ENCODE measurements around the gene CACNA1D.

CACNA1D gene

DNA sequence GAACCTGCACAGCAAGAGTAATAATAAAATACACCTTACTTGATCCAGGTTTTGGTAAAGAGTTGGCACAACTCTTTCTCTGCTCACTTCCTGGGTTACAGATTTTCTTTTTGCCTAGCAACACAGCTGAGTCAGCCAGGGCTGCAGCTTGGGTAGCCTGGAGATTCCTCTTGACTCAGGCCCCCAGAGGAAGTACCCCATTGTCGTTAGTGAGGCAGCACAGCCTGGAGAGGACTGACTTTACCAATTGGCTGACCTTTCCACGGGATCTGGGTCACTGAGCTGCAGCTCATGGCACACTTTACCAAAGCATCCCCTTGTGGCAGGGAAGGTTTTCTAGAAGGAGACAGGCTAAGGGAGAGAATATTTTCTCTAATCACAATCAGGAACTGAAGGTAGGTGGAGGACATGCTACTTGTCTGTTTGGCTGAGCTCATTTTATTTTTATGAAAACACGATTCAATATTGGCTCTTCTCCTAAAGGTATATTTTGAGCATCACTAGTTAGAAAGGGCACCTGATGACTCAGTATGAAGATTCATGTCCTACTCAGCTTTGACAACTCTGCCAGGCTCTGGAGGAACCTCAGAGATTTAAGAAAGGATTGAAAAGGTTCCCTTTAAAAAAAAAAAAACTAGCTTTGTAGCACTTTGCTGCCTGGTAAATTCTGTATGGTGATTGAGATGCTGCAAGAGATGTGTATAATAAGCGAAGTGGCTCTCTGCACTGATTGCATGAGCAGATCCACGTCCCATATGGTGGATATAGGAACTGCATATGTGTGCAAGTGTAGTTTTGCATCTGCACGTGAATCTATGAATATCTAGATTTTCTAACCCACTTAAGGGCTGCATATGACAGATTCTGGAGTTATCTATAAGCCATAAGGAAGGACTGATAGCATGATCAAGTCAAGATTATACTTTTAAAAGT is 227.0 kb downstream of the CACNA1D start:
- Mint-ChIP-seq H3K36me3 (no peaks in the 10 kb centered on the region), H3K4me1 (no peaks in the 10 kb centered on the region), H3K4me3 (no peak overlapping the region), H3K9me3 (no peaks in the 10 kb centered on the region), H3K27ac (no peak overlapping the region), H3K27me3 (peaks cover 8% of the 10 kb centered on the region)

DNA sequence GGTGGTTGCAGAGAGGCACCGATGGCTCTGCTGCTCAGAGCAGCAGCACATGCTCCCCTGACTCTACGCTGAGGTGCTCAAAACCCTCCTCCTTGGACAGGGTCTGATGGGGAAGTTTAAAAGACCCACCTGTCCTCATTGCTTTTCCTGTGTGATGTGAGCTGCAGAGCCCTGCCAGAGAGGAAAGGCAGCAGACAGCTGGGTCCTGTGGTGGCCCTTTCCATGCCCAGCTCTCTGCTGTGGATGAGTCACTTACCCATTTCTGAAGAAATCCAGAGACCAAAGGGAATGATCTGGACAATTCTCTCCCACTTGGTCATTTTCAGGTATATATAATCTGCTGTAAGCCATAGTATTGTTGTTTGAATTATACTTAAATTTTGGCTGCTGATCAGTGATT is 230.2 kb downstream of the CACNA1D start:
- H3K36me3 Mint-ChIP-seq = no peaks in the 10 kb centered on the region
- no peaks in the 10 kb centered on the region for H3K9me3 Mint-ChIP-seq
- H3K4me1 Mint-ChIP-seq = no peaks in the 10 kb centered on the region
- peaks cover 8% of the 10 kb centered on the region for H3K27me3 Mint-ChIP-seq
- no peak overlapping the region for H3K27ac Mint-ChIP-seq
- no peak overlapping the region for H3K4me3 Mint-ChIP-seq

DNA sequence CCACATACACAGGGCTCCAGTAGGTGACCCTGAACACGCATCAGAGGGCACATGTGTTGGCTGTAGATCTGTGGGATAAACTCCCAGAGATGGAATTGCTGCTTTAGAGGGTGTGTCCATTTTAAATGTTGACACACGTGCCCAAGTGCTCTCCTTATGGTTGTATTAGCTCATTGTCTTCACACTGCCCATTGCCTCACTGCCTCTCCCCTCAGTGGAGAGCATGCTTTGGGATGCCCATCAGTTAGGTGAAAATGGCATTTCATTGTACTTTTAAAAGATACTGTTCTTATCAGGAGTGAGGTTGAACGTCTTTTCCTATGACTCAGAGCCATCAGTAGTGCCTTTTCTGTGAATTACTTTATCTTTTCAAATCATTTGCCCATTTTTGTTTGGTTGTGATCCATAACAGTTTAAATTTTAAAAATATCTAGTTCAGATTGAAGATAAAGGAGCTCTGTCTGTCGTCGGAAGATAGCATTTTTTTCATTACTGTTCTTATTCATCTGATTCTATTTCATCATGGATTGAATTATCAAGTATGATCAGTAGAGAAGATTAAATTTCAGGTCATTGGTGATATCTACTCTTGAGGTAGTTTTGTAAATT is 231.1 kb downstream of the CACNA1D start:
- Mint-ChIP-seq H3K27ac (no peak overlapping the region), H3K4me3 (no peak overlapping the region), H3K36me3 (no peaks in the 10 kb centered on the region), H3K9me3 (no peaks in the 10 kb centered on the region), H3K4me1 (no peaks in the 10 kb centered on the region), H3K27me3 (peaks cover 6% of the 10 kb centered on the region)

DNA sequence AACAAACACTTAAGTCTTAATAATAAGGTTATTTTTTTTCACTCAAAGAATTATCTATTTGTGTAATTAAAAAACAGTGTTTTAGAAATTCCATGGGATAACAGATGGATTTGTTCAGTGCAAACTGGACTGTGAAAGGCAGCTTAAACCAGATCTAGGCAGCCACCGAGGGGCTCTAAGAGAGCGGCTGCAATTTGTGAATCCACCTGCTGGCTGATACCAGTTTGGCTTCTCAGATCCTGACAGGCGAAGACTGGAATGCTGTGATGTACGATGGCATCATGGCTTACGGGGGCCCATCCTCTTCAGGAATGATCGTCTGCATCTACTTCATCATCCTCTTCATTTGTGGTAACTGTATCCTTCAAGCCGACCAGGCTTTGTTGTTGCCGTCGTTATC is 232.2 kb downstream of the CACNA1D start:
- H3K27me3 Mint-ChIP-seq = peaks cover 8% of the 10 kb centered on the region
- H3K36me3 Mint-ChIP-seq = no peaks in the 10 kb centered on the region

DNA sequence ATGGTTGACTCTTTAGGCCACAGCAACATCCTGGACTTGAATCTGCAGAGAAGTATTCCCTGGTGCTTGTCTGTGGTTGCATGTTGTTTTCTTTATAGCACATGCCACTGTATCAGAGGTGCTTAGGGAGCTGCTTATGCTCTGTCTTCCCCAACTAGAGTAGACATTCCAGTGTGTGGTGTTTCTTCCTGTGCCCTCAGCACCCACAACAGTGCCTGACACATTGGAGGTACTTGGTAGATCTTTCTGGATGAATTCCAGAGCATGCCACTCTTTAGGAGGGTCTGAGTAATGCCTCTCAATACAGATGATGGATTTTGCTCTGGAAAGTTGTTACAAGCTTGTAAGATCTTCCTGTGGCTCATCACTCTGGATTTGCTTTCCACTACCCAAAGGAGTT is 234.2 kb downstream of the CACNA1D start:
- no peak overlapping the region for H3K27ac Mint-ChIP-seq
- no peaks in the 10 kb centered on the region for H3K36me3 Mint-ChIP-seq
- H3K9me3 Mint-ChIP-seq = no peaks in the 10 kb centered on the region
- no peaks in the 10 kb centered on the region for H3K4me1 Mint-ChIP-seq
- H3K27me3 Mint-ChIP-seq = peaks cover 6% of the 10 kb centered on the region
- no peak overlapping the region for H3K4me3 Mint-ChIP-seq

More for the DNA sequence above, 232.2 kb downstream of the CACNA1D start:
- H3K4me1 Mint-ChIP-seq = no peaks in the 10 kb centered on the region
- H3K27ac Mint-ChIP-seq = no peak overlapping the region
- H3K9me3 Mint-ChIP-seq = no peaks in the 10 kb centered on the region
- no peak overlapping the region for H3K4me3 Mint-ChIP-seq

DNA sequence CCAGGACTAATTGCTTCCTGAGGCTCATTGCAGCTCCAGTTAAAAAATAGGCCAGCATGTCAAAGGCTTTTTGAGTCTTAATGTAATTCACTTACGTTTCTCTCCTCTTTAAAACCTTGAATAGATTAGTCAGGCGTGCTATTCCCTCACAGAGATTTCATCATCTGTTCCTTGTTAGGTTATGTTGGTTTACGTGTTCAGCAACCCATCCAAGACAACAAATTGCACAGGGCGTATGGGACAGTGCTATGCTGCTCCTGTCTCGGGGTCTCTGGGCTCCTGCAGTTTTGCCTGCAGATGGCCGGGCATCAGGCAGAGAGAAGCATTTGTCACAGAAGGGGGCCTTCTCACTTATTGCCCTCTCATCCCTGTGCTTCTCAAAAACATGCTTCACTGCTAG is 234.7 kb downstream of the CACNA1D start:
- no peak overlapping the region for H3K27ac Mint-ChIP-seq
- H3K36me3 Mint-ChIP-seq = no peaks in the 10 kb centered on the region
- no peaks in the 10 kb centered on the region for H3K4me1 Mint-ChIP-seq
- no peaks in the 10 kb centered on the region for H3K9me3 Mint-ChIP-seq
- H3K4me3 Mint-ChIP-seq = no peak overlapping the region
- H3K27me3 Mint-ChIP-seq = peaks cover 6% of the 10 kb centered on the region

DNA sequence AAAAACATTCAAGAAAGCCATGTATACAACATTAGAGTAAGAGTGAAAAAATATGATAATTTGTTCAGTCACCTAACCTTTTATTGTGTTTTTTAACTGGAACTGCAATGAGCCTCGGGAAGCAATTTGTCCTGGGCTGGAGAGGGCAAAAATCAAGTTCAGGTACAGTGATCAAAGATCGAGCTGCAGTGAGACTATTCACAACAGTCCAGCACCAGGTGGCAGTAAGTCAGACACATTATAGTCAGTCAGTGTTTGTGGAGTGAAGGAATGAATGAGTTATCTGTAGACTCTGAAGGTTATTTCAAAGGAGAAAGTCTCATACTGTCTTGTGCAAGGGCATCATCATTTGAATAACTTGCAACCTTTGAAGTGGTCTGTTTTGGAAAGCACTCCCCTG is 235.2 kb downstream of the CACNA1D start:
- H3K4me1 Mint-ChIP-seq = no peaks in the 10 kb centered on the region
- peaks cover 6% of the 10 kb centered on the region for H3K27me3 Mint-ChIP-seq

DNA sequence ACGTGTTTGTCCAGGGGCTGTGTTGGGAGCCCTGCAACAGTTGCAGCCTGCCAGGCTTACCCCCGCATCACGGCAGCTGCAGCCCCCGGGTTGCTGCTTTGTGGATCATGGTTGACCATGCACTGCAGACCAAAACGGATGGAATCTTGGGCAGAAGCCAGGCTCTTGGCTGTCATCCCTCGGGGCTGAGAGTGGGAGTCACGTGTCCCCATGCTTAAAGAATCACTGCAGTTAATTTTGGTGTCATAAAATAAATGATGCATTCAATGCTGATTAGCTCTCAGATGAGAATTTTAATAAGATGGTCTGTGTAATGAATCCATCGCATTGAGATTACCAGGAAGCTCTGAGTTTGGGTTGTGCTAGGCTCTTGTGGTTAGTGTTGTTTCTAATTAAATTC is 236.2 kb downstream of the CACNA1D start:
- H3K27me3 Mint-ChIP-seq = peaks cover 6% of the 10 kb centered on the region
- no peaks in the 10 kb centered on the region for H3K36me3 Mint-ChIP-seq
- H3K27ac Mint-ChIP-seq = no peak overlapping the region
- no peaks in the 10 kb centered on the region for H3K9me3 Mint-ChIP-seq
- no peak overlapping the region for H3K4me3 Mint-ChIP-seq
- no peaks in the 10 kb centered on the region for H3K4me1 Mint-ChIP-seq

More for the DNA sequence above, 235.2 kb downstream of the CACNA1D start:
- H3K4me3 Mint-ChIP-seq = no peak overlapping the region
- H3K9me3 Mint-ChIP-seq = no peaks in the 10 kb centered on the region
- no peak overlapping the region for H3K27ac Mint-ChIP-seq
- no peaks in the 10 kb centered on the region for H3K36me3 Mint-ChIP-seq

DNA sequence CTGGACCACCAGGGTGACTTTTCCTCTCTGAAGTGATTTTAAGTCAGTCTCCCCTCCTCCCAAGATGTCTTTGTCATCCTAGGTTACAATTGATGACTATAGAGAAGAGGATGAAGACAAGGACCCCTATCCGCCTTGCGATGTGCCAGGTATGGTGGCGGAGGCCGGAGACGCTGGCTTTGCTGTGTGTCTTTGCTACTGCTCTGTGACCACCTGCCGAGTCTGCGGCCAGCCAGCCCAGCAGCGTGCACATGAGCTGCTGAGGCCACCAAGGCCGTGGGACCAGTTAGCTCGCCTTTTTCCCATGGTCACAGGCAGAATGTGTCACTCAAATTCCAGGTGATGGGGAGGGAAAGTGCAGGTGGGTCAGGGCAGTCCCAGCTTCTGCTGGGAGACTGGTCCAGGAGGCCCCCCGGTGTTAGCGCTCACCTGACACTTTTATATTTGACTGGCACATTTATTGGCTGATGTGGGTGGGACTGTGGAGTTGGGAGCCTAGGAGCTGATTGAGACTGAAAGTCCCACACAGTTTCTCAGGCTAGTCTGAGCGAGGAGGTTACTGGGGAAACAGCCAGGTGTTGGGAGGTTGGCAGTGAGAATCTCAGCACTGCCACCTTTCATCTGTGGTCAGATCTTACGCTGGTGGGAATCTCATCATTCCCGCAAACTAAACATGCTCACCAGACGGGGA is 237.7 kb downstream of the CACNA1D start:
- Mint-ChIP-seq H3K4me3 (no peak overlapping the region), H3K4me1 (no peaks in the 10 kb centered on the region), H3K27ac (no peak overlapping the region), H3K27me3 (peaks cover 3% of the 10 kb centered on the region), H3K9me3 (no peaks in the 10 kb centered on the region), H3K36me3 (no peaks in the 10 kb centered on the region)

DNA sequence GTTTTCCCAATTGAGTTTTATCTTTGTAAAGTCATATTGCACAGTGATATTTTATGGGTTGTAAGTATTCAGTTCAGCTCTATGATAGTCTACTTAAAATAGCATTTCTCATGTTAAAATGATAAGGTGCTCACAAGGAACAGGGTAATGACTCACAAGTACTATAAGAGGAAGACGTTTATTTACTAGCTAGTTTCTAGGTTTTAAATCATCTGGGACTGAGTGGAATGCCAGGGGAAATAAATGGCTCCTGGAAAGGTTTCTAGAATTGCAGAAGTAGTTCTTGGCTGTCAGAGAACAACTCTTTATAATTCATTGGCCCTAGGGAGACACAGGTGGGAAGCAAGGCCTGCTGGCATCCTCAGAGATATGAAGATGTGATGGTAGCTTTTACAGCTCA is 239.0 kb downstream of the CACNA1D start:
- Mint-ChIP-seq H3K27me3 (peaks cover 3% of the 10 kb centered on the region), H3K4me1 (no peaks in the 10 kb centered on the region), H3K36me3 (no peaks in the 10 kb centered on the region), H3K9me3 (no peaks in the 10 kb centered on the region), H3K27ac (no peak overlapping the region), H3K4me3 (no peak overlapping the region)

DNA sequence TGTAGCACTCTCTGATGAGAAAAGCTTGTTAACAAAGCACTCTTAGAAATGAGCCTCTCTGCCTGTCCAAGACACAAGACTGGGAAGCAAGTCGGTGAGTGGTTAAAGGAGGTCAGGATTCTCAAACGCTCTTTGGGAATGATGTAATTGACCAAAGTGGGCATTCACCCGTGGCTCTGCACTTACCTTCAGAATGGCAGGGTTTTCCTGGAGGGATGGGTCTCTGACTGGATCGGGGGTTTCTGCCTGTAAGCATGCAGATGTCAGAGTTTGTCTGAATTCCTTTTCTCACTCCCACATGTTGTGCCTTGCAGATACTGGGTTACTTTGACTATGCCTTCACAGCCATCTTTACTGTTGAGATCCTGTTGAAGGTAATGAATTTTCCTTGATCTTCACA is 245.6 kb downstream of the CACNA1D start:
- no peaks in the 10 kb centered on the region for H3K9me3 Mint-ChIP-seq
- H3K27ac Mint-ChIP-seq = no peak overlapping the region
- H3K4me3 Mint-ChIP-seq = no peak overlapping the region
- H3K36me3 Mint-ChIP-seq = no peaks in the 10 kb centered on the region
- H3K4me1 Mint-ChIP-seq = no peaks in the 10 kb centered on the region
- H3K27me3 Mint-ChIP-seq = peaks cover 2% of the 10 kb centered on the region

DNA sequence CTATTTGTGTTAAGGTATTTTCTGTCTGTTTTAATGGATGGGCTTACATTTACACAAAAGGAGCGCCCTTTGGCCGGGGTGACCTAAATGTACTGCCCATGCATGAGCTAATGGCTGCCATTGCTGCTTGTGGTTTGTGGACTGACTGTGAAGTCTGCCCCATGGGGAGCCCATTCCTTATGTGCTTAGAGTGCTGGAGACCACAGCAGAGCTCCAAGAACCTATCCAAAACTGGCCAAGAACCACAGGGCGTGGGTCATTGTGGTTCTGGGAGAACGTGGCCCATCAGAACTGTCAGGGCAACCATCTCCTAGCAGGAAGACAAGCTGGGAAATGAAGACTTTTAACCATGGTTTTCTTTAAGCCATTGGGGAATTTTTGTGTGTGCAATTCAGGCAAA is 246.5 kb downstream of the CACNA1D start:
- H3K36me3 Mint-ChIP-seq = no peaks in the 10 kb centered on the region
- H3K9me3 Mint-ChIP-seq = no peaks in the 10 kb centered on the region
- H3K4me1 Mint-ChIP-seq = no peaks in the 10 kb centered on the region
- H3K4me3 Mint-ChIP-seq = no peak overlapping the region
- H3K27ac Mint-ChIP-seq = no peak overlapping the region
- H3K27me3 Mint-ChIP-seq = peaks cover 2% of the 10 kb centered on the region

DNA sequence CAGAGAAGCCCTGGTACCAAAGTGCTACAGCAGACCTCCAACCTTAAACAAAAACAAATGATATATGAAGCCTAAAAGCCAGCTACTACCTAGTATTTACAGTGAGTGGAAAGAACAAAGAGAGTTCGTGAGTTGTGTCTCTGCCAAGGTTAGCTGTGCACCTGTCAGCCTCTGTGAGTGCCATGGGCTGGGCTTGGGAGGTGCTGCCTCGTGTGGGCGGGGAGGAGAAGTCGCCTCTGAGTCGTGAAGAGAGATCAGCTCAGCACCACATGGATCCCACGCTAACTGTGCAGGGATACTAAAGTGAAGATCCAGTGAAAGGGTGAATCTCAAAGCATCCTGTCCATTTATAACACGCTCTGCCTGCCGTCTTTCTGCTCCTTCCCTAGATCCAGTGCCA is 249.9 kb downstream of the CACNA1D start:
- Mint-ChIP-seq H3K4me3 (no peak overlapping the region), H3K27ac (no peak overlapping the region), H3K4me1 (no peaks in the 10 kb centered on the region), H3K9me3 (no peaks in the 10 kb centered on the region), H3K36me3 (no peaks in the 10 kb centered on the region), H3K27me3 (peaks cover 3% of the 10 kb centered on the region)

DNA sequence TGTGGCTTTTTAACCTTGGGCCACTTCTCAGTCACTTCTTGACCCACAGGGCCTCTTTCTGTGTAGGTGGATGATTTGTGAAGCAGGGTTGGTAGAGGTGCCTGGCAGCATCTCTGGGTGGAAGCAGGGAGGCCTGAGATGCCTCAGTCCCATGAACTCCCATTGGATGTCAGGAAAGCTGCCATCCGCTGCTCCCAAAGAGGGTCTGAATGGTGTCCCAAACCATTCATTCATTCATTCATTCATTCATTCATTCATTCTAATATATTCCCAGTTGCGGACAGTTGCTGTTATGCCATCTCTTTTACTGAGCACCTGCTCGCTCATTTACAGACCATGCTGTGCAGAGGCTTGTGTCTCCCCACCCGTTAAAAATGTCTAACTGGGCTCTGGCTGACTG is 253.1 kb downstream of the CACNA1D start:
- H3K4me1 Mint-ChIP-seq = no peaks in the 10 kb centered on the region
- no peak overlapping the region for H3K4me3 Mint-ChIP-seq
- no peak overlapping the region for H3K27ac Mint-ChIP-seq
- H3K27me3 Mint-ChIP-seq = peaks cover 3% of the 10 kb centered on the region
- no peaks in the 10 kb centered on the region for H3K9me3 Mint-ChIP-seq
- H3K36me3 Mint-ChIP-seq = no peaks in the 10 kb centered on the region

DNA sequence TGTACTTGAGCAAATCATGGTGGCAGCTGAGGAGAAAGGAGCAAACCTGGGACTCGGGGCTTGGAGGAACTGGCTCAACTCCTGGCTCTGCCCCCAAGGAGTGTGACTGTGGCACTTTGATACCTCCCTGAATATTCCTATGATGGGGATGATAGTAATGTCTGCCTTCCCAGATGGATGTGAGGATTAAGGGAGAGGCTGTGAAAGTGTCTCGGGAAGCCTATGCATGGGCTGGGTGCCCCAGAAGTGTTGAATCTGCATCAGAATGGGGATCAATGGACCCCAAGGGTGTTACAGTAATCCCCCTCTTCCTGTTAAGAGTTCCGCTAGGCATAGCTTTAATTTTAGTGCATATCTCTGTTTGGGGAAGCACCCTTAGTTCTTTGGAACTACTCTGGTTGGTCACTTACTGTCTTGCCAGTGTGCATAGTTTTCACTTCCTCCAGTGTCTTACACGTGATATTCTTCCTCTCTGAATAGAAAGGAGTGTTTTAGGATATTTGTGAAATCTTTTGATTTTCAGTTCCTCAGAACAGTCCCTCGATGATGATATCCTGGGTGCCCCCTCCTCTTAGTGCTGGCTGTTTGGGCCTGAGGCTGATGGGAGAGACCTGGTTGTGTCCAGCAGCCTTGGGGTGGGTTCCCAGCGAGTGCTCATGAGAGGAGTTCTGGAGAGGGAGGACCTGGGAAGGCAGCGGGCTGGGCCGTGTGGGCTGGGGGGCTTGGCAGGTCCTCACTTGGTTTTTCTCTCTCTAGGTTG is 254.3 kb downstream of the CACNA1D start:
- H3K4me1 Mint-ChIP-seq = peaks cover 5% of the 10 kb centered on the region
- no peaks in the 10 kb centered on the region for H3K9me3 Mint-ChIP-seq
- no peak overlapping the region for H3K4me3 Mint-ChIP-seq
- no peak overlapping the region for H3K27ac Mint-ChIP-seq
- H3K36me3 Mint-ChIP-seq = no peaks in the 10 kb centered on the region
- H3K27me3 Mint-ChIP-seq = peaks cover 5% of the 10 kb centered on the region

Data from activated naive CD4-positive, alpha-beta T cell treated with anti-CD3 and anti-CD28 coated beads, Interleukin-2, amount 50 U/mL, for 24 hours (primary cell).